Panc1 (cell line): ENCODE measurements around the gene AGTPBP1. TPM values are rescaled to one million over a fixed set of nuclear protein-coding genes. Genes with fewer than 3 reads are reported as not detected.

Source experiments
- ATAC-seq: fragments of 200-7000 bp; cut with Tn5 transposase; 2 replicates; pipeline ENCODE4 v1.9.1; 2020; ENCODE audit warnings: mild to moderate bottlenecking, moderate library complexity
- BruUV-seq: library from RNA; stranded (reverse); fragments of 400-500 nt; replicated peaks from 2 replicates; lab custom pipeline; 2021; lab: Mats Ljungman, UMichigan
- CTCF ChIA-PET: fragments of 300-600 bp; sonication (Branson Sonifier 250); formaldehyde crosslinking; loops from one replicate; lab custom pipeline; 2022; ENCODE audit warnings: antibody characterized with exemption; lab: Charles Lee
- POLR2A ChIA-PET: fragments of 300-600 bp; sonication (Branson Sonifier 250); formaldehyde crosslinking; loops from one replicate; lab custom pipeline; 2022; ENCODE audit warnings: antibody characterized with exemption; lab: Charles Lee
- DNase-seq: peaks from one replicate; pipeline ENCODE4 v3.0.0-alpha.2; 2010; ENCODE audit warnings: low read depth, low spot score
- H3K27ac ChIP-seq: 2 replicates; pipeline ENCODE4 v1.5.1; 2011; ENCODE audit warnings: mild to moderate bottlenecking, low read length, inconsistent platforms
- H3K27me3 ChIP-seq: fragments of 200-500 bp; sonication (Bioruptor generic); 2 replicates; pipeline ENCODE4 v1.6.0; 2014; ENCODE audit warnings: low read length, inconsistent platforms; ENCODE audit not compliant: control insufficient read depth, insufficient read depth
- H3K36me3 ChIP-seq: fragments of 200-500 bp; sonication (Bioruptor generic); 2 replicates; pipeline ENCODE4 v1.5.1; 2014; ENCODE audit warnings: inconsistent platforms, mild to moderate bottlenecking, low read length, moderate library complexity; ENCODE audit not compliant: control insufficient read depth, insufficient read depth
- H3K4me1 ChIP-seq: 2 replicates; pipeline ENCODE4 v1.5.1; 2011; ENCODE audit warnings: inconsistent platforms, mild to moderate bottlenecking, low read length, moderate library complexity; ENCODE audit not compliant: control insufficient read depth, insufficient read depth
- H3K4me3 ChIP-seq, 2 experiments: 2 replicates each; pipeline ENCODE4 v1.5.1; 2011 to 2012; ENCODE audit warnings: low read depth in 2 of 2, low read length in 2 of 2, mild to moderate bottlenecking in 2 of 2, inconsistent platforms in 1 of 2, moderate library complexity in 1 of 2
- H3K9me3 ChIP-seq: fragments of 200-500 bp; sonication (Bioruptor generic); 2 replicates; pipeline ENCODE4 v1.5.1; 2014; ENCODE audit warnings: low read depth, mild to moderate bottlenecking, inconsistent platforms, low read length, moderate library complexity; ENCODE audit not compliant: control insufficient read depth, insufficient read depth
- POLR2AphosphoS5 ChIP-seq: IDR thresholded peaks from 2 replicates; pipeline ENCODE4 v1.6.1; 2012; ENCODE audit warnings: mild to moderate bottlenecking, low read depth, low read length, moderate library complexity
- SIN3A ChIP-seq: IDR thresholded peaks from 2 replicates; pipeline ENCODE4 v1.6.1; 2012; ENCODE audit warnings: low read depth, mild to moderate bottlenecking, low read length, moderate library complexity, borderline replicate concordance; ENCODE audit not compliant: insufficient read depth
- TCF7L2 ChIP-seq: IDR thresholded peaks from 2 replicates; pipeline ENCODE4 v1.6.1; 2011; ENCODE audit warnings: mild to moderate bottlenecking, low read depth, low read length, inconsistent platforms
- in situ Hi-C: cut with HindIII; loops from 2 replicates; pipeline ENCODE4 v1.10.0; 2016; ENCODE audit warnings: low sequenced_read_pairs, low pct_unique_long_range_greater_than_20kb
- intact Hi-C: fragments of 100-400 bp; cut with micrococcal nuclease; formaldehyde crosslinking; loops from one replicate; pipeline ENCODE4 v1.10.0; 2022; ENCODE audit not compliant: unreplicated experiment
- total RNA-seq: library from RNA; stranded (reverse); gene quantifications from one replicate; pipeline ENCODE4 v1.2.1, GENCODE V29; 2021; ENCODE audit not compliant: unreplicated experiment
- TF ChIP-seq, protein P1 (sequence below), 2 experiments: IDR thresholded peaks; 2 replicates each; pipeline ENCODE4 v1.6.1; 2011 to 2012; ENCODE audit warnings: low read depth in 2 of 2, control low read depth in 1 of 2, low read length in 1 of 2, mild to moderate bottlenecking in 1 of 2, moderate library complexity in 1 of 2; ENCODE audit not compliant: insufficient read depth in 1 of 2
- TF ChIP-seq, protein P2 (sequence below): fragments of 450-650 bp; IDR thresholded peaks from 2 replicates; pipeline ENCODE4 v1.5.1; 2017; ENCODE audit warnings: mild to moderate bottlenecking

AGTPBP1 gene
- total RNA-seq, 1 experiment from 2014 or later = 11.6 TPM

DNA sequence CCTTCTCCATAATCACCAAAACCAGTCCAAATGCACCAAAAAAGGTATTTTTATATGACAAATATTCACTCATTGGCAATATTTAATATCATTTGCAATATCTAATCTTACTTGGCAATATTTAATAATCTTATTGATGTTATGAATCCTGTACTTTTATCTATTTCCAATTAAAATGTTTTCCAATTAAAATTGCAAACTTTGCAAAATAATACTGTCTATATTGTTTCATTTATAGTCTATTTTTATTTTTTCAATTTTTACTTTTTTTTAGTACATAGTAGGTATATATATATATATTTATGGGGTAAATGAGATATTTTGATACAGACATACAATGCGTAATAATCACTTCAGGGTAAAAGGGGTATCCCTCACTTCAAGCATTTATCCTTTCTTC, 109.9 kb downstream of the AGTPBP1 start:
- TF ChIP-seq, protein P1, sequence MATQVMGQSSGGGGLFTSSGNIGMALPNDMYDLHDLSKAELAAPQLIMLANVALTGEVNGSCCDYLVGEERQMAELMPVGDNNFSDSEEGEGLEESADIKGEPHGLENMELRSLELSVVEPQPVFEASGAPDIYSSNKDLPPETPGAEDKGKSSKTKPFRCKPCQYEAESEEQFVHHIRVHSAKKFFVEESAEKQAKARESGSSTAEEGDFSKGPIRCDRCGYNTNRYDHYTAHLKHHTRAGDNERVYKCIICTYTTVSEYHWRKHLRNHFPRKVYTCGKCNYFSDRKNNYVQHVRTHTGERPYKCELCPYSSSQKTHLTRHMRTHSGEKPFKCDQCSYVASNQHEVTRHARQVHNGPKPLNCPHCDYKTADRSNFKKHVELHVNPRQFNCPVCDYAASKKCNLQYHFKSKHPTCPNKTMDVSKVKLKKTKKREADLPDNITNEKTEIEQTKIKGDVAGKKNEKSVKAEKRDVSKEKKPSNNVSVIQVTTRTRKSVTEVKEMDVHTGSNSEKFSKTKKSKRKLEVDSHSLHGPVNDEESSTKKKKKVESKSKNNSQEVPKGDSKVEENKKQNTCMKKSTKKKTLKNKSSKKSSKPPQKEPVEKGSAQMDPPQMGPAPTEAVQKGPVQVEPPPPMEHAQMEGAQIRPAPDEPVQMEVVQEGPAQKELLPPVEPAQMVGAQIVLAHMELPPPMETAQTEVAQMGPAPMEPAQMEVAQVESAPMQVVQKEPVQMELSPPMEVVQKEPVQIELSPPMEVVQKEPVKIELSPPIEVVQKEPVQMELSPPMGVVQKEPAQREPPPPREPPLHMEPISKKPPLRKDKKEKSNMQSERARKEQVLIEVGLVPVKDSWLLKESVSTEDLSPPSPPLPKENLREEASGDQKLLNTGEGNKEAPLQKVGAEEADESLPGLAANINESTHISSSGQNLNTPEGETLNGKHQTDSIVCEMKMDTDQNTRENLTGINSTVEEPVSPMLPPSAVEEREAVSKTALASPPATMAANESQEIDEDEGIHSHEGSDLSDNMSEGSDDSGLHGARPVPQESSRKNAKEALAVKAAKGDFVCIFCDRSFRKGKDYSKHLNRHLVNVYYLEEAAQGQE (IDR thresholded peaks at IDR 0.05; ENCODE audit: insufficient read depth in 1 of 2, low read depth in 2 of 2, low read length in 1 of 2) = no peak
- no peak for TF ChIP-seq TCF7L2
- TF ChIP-seq SIN3A = no peak
- TF ChIP-seq, protein P2, sequence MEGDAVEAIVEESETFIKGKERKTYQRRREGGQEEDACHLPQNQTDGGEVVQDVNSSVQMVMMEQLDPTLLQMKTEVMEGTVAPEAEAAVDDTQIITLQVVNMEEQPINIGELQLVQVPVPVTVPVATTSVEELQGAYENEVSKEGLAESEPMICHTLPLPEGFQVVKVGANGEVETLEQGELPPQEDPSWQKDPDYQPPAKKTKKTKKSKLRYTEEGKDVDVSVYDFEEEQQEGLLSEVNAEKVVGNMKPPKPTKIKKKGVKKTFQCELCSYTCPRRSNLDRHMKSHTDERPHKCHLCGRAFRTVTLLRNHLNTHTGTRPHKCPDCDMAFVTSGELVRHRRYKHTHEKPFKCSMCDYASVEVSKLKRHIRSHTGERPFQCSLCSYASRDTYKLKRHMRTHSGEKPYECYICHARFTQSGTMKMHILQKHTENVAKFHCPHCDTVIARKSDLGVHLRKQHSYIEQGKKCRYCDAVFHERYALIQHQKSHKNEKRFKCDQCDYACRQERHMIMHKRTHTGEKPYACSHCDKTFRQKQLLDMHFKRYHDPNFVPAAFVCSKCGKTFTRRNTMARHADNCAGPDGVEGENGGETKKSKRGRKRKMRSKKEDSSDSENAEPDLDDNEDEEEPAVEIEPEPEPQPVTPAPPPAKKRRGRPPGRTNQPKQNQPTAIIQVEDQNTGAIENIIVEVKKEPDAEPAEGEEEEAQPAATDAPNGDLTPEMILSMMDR = no peak
- TF ChIP-seq POLR2AphosphoS5 = no peak
- Histone ChIP-seq H3K4me3 (no peak overlapping the region), H3K27me3 (no peaks in the 10 kb centered on the region), H3K9me3 (no peaks in the 10 kb centered on the region), H3K4me1 (no peaks in the 10 kb centered on the region), H3K27ac (no peak overlapping the region), H3K36me3 (no peaks in the 10 kb centered on the region)
- no TSS peak for BruUV-seq
- POLR2A ChIA-PET = no interaction called here
- CTCF ChIA-PET = no interaction called here
- DNase-seq (no peak), ATAC-seq (no peak)
- in situ Hi-C loops (no loop called here), intact Hi-C loops (no loop called here)

DNA sequence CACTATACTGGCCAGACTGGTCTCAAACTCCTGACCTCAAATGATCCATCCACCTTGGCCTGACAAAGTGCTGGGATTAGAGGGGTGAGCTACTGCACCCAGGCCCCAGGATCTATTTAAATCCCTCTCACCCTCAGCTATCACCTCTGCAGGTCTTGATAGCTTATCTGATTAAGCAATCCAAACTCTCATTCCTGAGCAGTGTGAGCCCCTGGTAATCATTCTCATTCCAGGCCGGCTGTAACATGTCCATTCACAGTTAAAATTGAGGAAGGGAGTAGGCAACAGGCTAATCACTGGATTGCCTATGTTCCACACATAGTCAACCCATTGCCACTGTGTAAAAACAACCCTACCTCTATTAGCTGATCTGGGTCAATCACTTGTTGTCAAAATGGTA, 111.1 kb downstream of the AGTPBP1 start:
- no peaks in the 10 kb centered on the region for H3K4me1 ChIP-seq
- no TSS peak for BruUV-seq
- no peaks in the 10 kb centered on the region for H3K36me3 ChIP-seq
- no peaks in the 10 kb centered on the region for H3K9me3 ChIP-seq
- in situ Hi-C loops = no loop called here
- ATAC-seq (no peak), DNase-seq (no peak)
- TF ChIP-seq POLR2AphosphoS5 = no peak
- TF ChIP-seq, protein P1 (IDR thresholded peaks at IDR 0.05; ENCODE audit: insufficient read depth in 1 of 2, low read depth in 2 of 2, low read length in 1 of 2) = no peak
- TF ChIP-seq, protein P2 = no peak
- TF ChIP-seq TCF7L2 = no peak
- no peak for TF ChIP-seq SIN3A
- ChIA-PET CTCF (no interaction called here), POLR2A (no interaction called here)
- H3K27me3 ChIP-seq = no peaks in the 10 kb centered on the region
- no peak overlapping the region for H3K27ac ChIP-seq
- intact Hi-C loops = no loop called here
- H3K4me3 ChIP-seq = no peak overlapping the region
